C4-2B (cell line): Measurements from ENCODE around the gene PIGQ.

Source experiments
- CTCF ChIP-seq: fragments of 450-650 bp; conservative IDR thresholded peaks from 2 replicates; pipeline ENCODE4 v1.5.1; 2017; ENCODE audit warnings: mild to moderate bottlenecking
- ZFX ChIP-seq: fragments of 450-650 bp; IDR thresholded peaks from 2 replicates; pipeline ENCODE4 v1.6.1; 2017

DNA sequence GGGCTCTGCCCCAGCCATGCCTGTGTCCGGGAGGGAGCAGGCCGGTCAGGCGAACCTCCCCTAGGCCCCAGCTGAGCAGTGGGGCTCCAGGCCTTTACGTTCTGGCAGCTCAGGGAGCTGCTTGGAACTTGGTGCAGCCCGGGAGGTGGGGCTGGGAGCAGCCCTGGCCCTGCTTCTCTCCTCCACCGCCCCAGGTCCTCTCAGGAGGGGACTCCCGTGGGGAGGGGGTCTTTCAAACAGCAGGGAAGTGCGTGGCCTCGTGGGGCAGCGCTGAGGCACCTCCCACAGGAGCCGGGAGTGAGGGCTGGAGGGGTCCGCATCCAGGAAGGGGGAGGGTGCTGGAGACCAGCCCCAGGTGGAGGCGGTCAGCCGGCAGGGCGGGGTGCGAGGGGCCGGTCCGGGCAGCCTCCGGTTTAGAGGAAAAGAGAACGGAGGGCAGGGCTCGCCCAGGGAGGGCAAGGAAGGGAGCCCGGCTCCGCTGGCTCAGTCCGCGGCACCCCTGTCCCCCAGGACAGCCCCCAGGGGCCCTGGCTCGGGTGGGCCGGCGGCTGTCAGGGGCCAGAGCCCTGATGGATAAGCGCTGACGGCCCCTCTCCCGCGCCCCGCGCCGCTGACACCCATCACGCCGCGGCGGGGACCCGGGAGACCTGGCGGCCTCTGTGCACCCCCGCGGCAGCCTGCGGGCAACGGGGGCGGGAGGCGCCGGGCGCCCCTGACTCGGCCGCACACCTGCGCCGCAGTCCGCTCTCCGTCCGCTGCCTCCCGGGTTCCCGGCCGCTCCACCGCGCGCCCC lies 10.2 kb upstream of the PIGQ start:
- TF ChIP-seq CTCF (no peak), ZFX (no peak)
